HG03095 (cell line): ENCODE measurements around the gene HOXD9.

Experiments
- ATAC-seq: cut with Tn5 transposase; IDR thresholded peaks from one replicate; pipeline ENCODE4 v1.9.1; 2021; ENCODE audit warnings: moderate library complexity; ENCODE audit not compliant: unreplicated experiment

HOXD9 gene

GRCh38 chr2:176164611-176165369 is 42.3 kb downstream of the HOXD9 start:
- ATAC-seq = no peak

- no peak for ATAC-seq
Measured at GRCh38 chr2:176165370-176166050, 43.0 kb downstream of the HOXD9 start.

DNA sequence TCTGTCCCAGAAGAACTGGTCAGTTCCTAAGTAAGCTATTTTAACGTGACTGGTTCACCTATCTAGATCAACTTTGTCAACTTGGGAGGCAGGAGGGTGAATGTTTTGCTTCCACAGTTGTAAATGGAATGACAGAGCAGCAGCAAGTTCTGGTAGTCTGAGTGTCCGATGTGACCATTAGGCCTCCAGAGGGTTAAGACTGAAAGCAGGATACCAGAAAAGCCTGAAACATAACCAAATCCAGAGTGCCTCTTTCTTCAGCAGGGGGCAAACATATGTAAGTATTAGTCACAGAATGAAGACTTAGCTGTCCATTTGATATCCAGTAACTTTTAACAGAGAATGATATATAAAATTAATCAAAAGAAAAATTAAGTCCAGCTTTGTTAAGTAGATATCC is 43.8 kb downstream of the HOXD9 start:
- ATAC-seq = no peak

DNA sequence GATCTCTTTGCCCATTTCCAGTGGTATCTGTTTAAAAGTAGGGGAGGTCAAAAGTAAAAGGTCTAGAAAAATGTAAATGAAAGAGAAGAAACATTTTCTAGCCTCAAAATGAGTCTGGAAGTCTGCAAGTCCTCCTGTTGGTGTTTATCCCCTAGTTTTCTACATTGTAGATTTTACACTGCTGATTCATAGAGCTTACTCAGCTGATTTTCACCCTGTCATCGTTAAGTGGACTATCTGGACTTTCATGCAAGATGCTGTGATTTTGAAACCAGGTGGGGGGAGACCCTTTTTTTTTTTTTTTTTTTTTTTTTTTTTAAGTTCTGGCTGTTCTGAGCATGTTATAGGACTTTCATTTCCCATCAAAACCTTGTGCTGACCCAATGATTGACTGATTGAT is 44.9 kb downstream of the HOXD9 start:
- ATAC-seq = no peak

- no peak for ATAC-seq
Measured at GRCh38 chr2:176169181-176169580, 46.7 kb downstream of the HOXD9 start.

DNA sequence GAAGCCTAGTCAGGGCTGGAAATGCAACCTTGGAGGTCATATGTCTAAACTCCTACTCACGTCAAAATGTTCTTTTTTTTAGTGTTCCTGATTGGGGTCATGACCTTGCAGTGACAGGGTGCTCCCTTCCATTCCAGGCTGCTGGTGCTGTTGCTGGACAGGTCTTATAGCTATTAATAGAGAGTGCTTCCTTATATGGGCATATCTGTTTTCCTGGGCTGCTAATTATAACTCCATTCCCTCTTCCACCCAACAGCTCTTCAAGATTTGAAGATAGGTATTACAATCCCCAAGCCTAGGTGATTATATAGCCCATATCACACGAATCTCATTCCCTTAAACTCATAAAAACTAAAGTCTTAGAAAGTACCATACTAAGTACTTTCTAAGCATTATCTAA is 47.2 kb downstream of the HOXD9 start:
- no peak for ATAC-seq

- ATAC-seq = no peak
Measured at GRCh38 chr2:176170602-176171305, 48.2 kb downstream of the HOXD9 start.

DNA sequence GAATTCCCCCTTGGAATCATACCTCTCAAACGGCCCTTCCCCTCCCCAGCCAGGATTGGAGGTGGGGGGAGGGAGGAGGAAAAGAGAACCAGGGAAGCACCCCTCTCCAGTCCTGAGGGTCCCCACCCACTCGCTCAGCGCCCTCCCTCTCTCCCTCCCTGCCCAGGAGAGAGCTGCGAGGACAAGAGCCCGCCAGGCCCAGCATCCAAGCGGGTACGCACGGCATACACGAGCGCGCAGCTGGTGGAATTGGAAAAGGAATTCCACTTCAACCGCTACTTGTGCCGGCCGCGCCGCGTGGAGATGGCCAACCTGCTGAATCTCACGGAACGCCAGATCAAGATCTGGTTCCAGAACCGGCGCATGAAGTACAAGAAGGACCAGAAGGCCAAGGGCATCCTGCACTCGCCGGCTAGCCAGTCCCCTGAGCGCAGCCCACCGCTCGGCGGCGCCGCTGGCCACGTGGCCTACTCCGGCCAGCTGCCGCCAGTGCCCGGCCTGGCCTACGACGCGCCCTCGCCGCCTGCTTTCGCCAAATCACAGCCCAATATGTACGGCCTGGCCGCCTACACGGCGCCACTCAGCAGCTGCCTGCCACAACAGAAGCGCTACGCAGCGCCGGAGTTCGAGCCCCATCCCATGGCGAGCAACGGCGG is 49.0 kb downstream of the HOXD9 start:
- ATAC-seq = no peak

DNA sequence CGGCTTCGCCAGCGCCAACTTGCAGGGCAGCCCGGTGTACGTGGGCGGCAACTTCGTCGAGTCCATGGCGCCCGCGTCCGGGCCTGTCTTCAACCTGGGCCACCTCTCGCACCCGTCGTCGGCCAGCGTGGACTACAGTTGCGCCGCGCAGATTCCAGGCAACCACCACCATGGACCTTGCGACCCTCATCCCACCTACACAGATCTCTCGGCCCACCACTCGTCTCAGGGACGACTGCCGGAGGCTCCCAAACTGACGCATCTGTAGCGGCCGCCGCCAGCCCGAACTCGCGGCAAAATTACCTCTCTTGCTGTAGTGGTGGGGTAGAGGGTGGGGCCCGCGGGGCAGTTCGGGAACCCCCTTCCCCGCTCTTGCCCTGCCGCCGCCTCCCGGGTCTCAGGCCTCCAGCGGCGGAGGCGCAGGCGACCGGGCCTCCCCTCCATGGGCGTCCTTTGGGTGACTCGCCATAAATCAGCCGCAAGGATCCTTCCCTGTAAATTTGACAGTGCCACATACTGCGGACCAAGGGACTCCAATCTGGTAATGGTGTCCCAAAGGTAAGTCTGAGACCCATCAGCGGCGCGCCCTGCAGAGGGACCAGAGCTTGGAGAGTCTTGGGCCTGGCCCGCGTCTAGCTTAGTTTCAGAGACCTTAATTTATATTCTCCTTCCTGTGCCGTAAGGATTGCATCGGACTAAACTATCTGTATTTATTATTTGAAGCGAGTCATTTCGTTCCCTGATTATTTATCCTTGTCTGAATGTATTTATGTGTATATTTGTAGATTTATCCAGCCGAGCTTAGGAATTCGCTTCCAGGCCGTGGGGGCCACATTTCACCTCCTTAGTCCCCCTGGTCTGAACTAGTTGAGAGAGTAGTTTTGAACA is 49.7 kb downstream of the HOXD9 start:
- ATAC-seq = no peak

- ATAC-seq = no peak
Measured at GRCh38 chr2:176172895-176173566, 50.5 kb downstream of the HOXD9 start.

- no peak for ATAC-seq
Measured at GRCh38 chr2:176173567-176174381, 51.3 kb downstream of the HOXD9 start.

GRCh38 chr2:176174382-176174823 is 51.9 kb downstream of the HOXD9 start:
- no peak for ATAC-seq
